NCI-H2196 treated with DMSO at 0.1 percent for 48 hours (cell line): ENCODE results near the gene C2CD2.

ENCODE experiments used
- DNase-seq: peaks from one replicate; lab custom pipeline; 2025; ENCODE audit not compliant: unreplicated experiment; lab: John Stamatoyannopoulos, UW

Gene C2CD2

GRCh38 chr21:41890355-41890754 is 63.5 kb downstream of the C2CD2 start:
- no peak for DNase-seq

- DNase-seq, result no peak
Measured at GRCh38 chr21:41888749-41889376, 65.0 kb downstream of the C2CD2 start.

- no peak for DNase-seq
Measured at GRCh38 chr21:41887667-41888066, 66.2 kb downstream of the C2CD2 start.

GRCh38 chr21:41886328-41886727 is 67.5 kb downstream of the C2CD2 start:
- DNase-seq, result no peak

GRCh38 chr21:41885341-41886024 is 68.3 kb downstream of the C2CD2 start:
- peak; percentile 42 for DNase-seq

GRCh38 chr21:41884501-41885030 is 69.3 kb downstream of the C2CD2 start:
- DNase-seq, result no peak

GRCh38 chr21:41883582-41883981 is 70.2 kb downstream of the C2CD2 start:
- DNase-seq, result no peak

- no peak for DNase-seq
Measured at GRCh38 chr21:41881051-41881450, 72.8 kb downstream of the C2CD2 start.

- no peak for DNase-seq
Measured at GRCh38 chr21:41880153-41880552, 73.7 kb downstream of the C2CD2 start.

- DNase-seq, result peak; percentile 69
Measured at GRCh38 chr21:41879190-41879998, 74.4 kb downstream of the C2CD2 start, which contains the start of gene PRDM15. Gene PRDM15 (minus strand): TSS chr21:41879344. CDS start chr21:41860363, 18,981 bp downstream.

GRCh38 chr21:41878831-41879189 is 75.0 kb downstream of the C2CD2 start:
- DNase-seq, result peak; percentile 69

GRCh38 chr21:41877901-41878830 is 75.7 kb downstream of the C2CD2 start:
- no peak for DNase-seq

GRCh38 chr21:41876928-41877652 is 76.7 kb downstream of the C2CD2 start:
- no peak for DNase-seq

- no peak for DNase-seq
Measured at GRCh38 chr21:41876396-41876795, 77.4 kb downstream of the C2CD2 start.

- DNase-seq, result no peak
Measured at GRCh38 chr21:41875086-41875485, 78.7 kb downstream of the C2CD2 start.

- no peak for DNase-seq
Measured at GRCh38 chr21:41874611-41875010, 79.2 kb downstream of the C2CD2 start.

- no peak for DNase-seq
Measured at GRCh38 chr21:41873426-41873825, 80.4 kb downstream of the C2CD2 start.

- no peak for DNase-seq
Measured at GRCh38 chr21:41873005-41873404, 80.8 kb downstream of the C2CD2 start.

- no peak for DNase-seq
Measured at GRCh38 chr21:41871293-41872030, 82.4 kb downstream of the C2CD2 start.
